HG03280 (cell line): ENCODE results near the gene PHOX2A.
"Not testable (repeated sequence)": the region's sequence is repeated elsewhere in the genome, so short reads cannot be mapped to it uniquely, and the experiment has no call there.

ENCODE experiments used
- ATAC-seq: cut with Tn5 transposase; IDR thresholded peaks from one replicate; pipeline ENCODE4 v1.9.1; 2021; ENCODE audit warnings: mild to moderate bottlenecking, moderate library complexity; ENCODE audit not compliant: unreplicated experiment

The PHOX2A gene

DNA sequence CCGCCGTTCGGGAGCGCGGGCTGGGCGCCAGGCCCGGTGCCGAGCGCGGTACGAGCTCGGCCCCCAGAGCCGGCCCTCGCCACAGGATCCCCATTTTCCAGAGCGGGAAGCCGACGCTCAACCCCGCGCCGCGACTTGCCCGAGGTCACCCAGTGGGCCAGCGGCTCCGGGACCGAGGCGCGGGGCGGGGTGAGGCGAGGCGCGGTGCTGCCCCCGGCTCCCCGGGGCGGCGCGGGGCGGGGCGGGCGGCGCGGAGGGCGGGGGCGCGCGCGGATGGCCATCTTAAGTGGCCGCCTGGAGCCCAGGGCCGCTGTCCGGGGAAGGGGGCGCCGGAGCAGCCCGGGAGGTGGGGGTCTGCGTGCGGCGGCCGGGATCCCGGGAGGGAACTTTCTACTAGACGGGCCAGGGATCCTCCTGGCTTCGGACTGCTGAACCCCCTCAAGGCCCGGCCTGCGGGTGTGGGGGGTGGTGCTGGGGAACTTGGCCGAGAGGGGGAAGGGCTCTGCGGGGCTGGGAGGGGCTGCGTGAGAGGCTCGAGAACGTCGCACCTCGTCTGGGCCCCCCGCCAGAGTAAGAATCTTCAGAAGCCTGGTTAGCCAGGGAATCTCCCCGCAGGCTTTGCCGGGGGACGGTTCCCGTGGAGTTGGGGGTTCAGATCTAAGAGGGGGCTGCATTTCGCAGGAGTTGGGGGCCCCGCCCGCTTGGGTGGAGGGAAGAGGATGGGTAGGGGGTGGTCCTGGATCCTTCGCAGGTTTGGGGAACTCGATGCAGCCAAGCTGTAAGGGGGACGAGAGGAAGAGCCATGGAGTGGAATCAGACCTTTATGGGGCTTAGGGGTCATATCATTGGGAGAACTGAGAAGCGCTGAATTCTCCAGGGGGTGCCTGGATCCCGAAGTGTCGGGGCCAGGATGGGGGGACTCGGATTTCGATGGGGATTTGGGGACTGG, 20.1 kb downstream of the PHOX2A start:
- peak; percentile 56 for ATAC-seq

DNA sequence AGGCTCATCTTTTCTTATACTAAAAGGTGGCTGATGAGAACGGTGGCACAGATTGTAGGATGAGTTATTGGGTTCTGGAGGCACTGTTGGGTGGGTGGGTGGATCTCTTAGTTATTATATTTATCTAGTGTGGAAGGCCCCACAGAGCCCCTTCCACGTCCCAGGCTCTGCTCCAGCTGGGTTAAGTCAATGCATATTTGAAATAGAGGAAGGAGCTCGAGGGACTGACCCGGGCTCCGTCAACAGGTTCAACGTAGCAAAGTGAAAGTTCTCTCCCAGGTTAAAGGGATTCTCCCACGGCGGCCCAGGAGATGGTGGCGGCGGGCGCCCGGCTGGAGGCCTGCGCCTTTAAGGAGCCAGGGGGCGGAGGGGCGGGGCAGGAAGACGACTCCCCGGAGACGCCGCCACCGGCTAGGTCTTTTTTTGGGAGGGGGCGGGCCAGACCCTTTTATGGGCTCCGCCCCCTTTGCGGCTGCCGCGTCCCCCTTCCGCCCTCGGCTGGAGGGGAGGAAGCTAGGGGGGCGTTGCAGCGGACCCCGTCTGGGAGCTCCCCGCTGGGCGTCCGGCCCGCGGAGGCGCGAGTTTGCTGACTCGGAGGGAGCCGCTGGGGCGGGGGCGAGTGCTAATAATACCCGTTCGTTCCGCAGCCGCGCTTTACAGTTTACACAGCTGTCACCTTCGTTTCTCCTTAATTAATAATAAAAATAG, 20.9 kb downstream of the PHOX2A start:
- peak; percentile 72 for ATAC-seq

DNA sequence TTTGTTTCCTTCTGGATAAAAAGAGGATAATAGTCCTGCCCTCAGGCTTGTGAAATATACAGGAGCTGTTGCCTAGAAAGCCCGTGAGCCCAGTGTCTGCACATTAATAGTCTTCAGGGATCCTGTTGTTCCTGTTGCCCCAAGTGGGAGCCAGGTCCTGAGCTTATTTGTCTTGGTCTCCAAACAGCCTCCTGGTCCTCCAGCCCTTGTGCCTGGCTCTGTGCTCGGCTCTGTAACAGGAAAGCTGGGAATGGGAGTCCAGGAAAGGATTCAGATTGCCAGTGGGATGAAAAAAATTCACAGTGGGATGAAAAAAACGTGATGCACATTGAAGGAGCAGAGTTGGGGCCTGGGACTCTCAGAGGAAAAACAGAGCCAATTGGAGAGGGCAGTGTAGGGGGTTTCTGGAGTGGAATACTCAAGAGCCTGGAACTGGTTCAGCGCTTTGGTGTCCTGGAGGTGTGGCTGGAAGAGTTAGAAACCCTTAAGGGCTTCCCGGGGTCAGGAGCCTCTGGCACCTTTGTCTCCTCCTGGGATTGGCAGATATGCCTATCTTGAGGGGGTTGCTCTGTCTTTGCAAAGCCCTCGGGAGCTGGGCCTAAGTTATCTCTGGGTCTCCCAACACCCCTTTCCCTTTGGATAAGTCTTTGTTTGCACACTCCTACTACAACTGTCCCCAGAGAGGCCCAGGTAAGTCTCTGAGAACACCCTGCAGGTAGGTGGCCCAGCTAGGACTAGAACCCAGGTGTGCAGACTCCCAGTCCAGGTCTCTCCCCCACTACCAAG, 21.7 kb downstream of the PHOX2A start:
- no peak for ATAC-seq

DNA sequence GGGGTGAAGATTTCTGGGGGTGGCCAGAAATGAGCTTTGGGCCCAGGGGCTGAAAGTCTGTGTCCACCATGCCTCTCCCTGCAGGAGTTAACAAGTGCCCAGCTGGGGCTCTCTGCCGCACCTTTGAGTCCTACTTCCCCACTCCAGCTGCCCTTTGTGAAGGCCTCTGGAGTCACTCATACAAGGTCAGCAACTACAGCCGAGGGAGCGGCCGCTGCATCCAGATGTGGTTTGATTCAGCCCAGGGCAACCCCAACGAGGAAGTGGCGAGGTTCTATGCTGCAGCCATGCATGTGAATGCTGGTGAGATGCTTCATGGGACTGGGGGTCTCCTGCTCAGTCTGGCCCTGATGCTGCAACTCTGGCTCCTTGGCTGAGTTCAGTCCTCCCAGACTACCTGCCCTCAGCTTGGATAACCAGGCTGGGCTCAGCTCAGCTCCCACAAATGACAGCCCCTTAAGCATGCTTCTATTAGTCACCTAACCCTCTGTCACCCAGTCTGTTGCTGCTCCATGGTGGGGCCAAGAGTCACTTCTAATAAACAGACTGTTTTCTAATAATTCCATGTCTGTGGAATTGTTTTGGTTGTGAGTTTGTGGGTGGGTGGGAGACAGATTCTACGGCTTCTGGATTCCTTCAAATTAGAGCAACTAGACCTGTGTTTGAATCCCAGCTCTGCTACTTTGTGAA, 22.4 kb downstream of the PHOX2A start:
- no peak for ATAC-seq

DNA sequence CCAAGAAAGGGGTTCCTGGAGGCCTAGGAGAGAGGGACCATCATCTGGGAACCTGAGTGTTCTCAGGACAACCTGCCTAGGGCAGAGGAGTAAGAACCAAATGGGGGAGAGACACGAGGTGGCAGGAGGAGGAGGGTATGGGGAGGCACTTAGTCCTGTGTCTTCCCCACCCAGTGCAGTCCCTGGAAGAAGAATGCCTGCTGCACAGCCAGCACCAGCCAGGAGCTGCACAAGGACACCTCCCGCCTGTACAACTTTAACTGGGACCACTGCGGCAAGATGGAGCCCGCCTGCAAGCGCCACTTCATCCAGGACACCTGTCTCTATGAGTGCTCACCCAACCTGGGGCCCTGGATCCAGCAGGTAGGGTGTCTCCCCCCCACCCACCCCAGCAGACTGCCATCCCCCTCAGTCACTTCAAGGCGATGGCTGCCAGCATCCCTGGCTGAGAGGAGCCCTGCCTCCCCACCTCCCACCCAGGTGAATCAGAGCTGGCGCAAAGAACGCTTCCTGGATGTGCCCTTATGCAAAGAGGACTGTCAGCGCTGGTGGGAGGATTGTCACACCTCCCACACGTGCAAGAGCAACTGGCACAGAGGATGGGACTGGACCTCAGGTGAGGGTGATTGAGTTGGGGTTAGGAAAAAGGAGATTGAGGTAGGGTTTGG, 23.1 kb downstream of the PHOX2A start:
- ATAC-seq, result no peak

DNA sequence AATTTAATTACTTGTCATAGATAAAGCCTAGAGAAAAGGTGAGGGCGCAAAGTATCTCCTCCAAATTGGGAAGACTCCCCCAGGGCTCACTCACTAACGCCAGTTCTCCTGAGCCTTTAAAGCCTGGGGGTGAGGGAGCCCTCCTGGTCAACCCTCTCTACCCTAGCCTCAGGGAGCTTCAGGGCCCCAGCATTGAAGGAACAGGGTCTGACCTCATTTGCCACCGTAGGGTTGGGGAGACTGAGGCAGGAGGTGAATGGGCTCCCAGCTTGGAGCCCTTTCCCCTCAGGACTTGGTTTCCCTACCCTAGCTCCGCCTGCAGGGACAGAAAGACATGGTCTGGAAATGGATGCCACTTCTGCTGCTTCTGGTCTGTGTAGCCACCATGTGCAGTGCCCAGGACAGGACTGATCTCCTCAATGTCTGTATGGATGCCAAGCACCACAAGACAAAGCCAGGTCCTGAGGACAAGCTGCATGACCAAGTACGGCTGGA, 25.7 kb downstream of the PHOX2A start:
- ATAC-seq, result no peak

DNA sequence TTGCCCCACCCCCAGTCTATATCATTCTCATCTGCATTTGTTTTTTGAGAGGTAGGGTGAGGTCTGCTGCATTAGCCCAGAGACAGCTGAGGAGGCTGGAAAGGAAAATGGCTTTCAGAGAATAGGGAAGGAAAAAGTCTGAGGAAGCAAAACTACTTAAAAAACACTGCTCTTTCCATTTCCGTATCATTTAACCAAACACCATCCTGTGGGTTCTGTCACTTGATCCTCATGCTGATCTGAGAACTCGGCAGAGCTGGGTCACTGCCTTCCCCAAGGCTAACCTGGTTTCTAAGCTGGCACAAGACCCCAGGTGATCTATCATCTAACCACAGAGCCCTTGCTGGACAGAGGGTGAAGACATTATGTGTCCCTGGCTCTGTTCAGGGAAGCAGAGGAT, 26.1 kb downstream of the PHOX2A start:
- no peak for ATAC-seq

DNA sequence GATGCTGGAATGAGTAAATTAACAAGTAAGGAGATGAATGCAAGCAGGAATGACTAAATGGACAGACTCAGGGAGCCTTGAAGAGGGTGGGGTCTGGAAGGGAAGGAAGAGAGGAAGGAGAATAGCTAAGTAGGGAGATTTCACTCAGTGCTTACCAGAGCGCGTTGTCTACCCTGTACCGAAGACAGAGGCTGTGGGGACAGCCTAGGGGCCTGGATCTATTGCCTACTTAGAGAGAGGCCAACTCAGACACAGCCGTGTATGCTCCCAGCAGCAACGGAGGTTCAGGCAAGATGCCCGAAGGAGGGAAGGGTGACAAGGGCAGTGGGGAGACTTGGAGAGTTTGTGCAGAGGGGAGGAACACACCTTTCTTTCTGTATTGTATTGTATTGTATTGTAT, 27.3 kb downstream of the PHOX2A start, which contains the start of gene FOLR2:
Gene FOLR2, plus strand, starts transcription at position 157 of the 400 bp plus-strand sequence. CDS start 1,791 bp downstream, outside the sequence.
- ATAC-seq, result no peak

DNA sequence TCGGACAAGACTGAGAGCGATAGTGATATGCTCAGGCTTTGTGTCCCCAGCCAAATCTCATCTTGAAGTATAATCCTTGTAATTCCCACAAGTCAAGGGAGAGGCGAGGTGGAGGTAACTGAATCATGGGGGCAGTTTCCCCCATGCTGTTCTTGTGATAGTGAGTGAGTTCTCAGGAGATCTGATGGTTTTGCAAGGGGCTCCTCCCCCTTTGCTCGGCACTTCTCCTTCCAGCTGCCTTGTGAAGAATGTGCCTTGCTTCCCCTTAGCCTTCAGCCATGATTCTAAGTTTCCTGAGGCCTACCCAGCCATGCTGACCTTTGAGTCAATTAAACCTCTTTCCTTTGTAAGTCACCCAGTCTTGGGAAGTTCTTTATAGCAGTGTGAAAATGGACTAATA, 34.9 kb downstream of the PHOX2A start:
- ATAC-seq, result no peak

DNA sequence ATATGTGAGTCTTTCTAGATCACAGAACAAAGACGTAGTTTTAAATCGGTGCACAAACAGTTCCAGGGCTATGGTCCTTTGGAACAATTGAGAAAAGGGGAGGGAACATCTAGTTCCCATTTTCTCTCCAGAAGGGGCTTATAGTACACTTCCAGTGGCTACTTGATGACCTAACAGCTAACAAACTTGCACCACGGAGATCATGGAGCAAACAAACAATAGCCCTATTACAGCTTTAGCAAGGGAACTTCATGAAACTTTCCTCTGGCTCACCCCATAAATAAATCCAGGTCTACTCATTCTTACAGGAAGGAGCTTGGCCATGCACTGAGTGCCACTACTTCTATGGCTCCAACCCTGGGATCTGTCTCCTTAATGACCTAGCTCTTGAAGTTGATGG, 35.7 kb downstream of the PHOX2A start:
- no peak for ATAC-seq

DNA sequence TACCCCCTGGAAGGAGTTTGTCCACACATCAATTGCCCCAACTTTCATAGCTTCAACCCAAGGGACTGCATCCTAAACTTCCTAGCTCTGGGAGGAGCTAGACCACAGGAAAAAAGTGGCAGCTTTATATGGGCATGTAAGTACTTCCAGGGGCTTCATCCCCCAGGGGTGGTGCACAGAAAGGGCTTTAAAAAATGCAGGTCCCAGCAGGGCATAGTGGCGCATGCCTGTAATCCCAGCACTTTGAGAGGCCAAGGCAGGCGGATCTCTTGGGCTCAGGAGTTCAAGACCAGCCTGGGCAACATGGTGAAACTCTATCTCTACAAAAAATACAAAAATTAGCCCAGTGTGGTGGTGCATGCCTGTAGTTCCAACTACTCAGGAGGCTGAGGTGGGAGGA, 37.2 kb downstream of the PHOX2A start:
- ATAC-seq, result not testable (repeated sequence)

DNA sequence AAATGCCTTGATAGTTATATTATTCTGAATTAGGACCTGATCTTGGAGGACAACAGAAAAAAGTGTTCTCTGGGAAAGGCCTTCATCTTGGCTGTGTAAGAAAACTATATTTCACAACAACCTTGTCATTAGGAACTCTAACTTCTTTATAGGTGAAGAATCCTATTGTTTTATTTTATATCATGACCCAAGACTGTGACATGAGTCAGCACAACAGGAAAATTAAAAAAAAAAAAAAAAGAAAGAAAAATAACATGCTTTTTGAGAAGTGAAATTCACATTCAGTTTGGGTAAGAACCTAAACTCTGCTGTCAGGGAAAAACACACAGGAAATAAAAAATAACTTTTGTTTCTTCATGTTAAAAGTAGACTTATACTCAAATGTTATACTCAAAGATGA, 39.1 kb downstream of the PHOX2A start:
- ATAC-seq, result no peak

DNA sequence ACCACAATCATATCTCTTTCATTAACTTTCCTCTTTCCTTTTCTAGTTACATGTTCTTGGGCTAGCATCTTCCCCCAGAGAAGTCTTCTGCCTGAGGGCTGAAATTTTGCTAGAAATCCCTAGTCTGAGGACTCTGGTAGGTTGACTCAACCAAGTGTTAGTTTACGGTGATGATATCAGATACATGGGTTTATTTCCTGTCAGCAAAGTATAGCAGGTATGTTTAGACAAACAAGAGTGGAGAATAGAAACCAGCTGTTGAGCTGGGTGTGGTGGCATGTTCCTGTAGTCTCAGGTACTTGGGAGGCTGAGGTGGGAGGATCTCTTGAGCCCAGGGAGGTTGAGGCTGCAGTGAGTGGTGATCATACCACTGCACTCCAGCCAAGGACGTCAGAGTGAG, 40.8 kb downstream of the PHOX2A start:
- no peak for ATAC-seq

DNA sequence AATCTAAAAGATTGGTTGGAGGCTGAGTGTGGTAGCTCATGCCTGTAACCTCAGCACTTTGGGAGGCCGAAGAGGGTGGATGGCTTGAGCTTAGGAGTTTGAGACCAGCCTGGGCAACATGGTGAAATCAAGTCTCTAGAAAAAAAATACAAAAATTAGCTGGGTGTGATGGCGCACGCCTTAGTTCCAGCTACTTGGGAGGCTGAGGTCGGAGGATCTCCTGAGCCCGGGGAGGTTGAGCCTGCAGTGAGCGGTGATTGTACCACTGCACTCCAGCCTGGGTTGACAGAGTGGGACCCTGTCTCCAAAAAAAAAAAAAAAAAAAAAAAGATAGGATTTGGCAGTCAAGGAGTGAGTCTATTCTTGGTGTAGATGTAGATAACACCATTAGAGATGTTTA, 41.4 kb downstream of the PHOX2A start:
- ATAC-seq, result no peak

DNA sequence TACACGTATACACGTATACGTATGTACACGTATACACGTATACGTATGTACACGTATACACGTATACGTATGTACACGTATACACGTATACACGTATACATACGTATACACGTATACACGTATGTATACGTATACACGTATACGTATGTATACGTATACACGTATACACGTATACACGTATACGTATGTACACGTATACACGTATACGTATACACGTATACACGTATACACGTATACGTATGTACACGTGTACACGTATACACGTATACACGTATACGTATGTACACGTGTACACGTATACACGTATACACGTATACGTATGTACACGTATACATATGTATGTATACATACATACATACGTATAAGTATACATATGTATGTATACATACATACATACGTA, 42.5 kb downstream of the PHOX2A start:
- ATAC-seq, result not testable (repeated sequence)

DNA sequence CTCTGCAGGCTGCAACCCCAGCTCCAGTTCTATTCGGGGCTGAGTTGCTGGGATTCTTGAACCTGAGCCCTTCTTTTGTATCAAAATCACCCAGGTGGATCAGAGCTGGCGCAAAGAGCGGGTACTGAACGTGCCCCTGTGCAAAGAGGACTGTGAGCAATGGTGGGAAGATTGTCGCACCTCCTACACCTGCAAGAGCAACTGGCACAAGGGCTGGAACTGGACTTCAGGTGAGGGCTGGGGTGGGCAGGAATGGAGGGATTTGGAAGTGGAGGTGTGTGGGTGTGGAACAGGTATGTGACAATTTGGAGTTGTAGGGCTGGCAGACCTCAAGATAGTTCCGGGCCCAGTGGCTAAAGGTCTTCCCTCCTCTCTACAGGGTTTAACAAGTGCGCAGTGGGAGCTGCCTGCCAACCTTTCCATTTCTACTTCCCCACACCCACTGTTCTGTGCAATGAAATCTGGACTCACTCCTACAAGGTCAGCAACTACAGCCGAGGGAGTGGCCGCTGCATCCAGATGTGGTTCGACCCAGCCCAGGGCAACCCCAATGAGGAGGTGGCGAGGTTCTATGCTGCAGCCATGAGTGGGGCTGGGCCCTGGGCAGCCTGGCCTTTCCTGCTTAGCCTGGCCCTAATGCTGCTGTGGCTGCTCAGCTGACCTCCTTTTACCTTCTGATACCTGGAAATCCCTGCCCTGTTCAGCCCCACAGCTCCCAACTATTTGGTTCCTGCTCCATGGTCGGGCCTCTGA, 48.3 kb downstream of the PHOX2A start:
- ATAC-seq, result no peak

DNA sequence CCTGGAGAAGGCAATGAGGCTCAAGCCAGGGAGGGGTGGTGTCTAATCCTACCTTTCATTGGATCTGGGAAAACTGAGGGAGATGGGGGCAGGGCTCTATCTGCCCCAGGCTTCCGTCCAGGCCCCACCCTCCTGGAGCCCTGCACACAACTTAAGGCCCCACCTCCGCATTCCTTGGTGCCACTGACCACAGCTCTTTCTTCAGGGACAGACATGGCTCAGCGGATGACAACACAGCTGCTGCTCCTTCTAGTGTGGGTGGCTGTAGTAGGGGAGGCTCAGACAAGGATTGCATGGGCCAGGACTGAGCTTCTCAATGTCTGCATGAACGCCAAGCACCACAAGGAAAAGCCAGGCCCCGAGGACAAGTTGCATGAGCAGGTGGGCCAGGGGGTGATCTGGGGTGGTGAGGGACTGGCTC, 52.0 kb downstream of the PHOX2A start, which contains the start of gene FOLR1:
Gene FOLR1, plus strand, starts transcription at position 180 of the 421 bp plus-strand sequence. Its CDS starts 34 bp downstream, at position 214.
- ATAC-seq, result no peak

DNA sequence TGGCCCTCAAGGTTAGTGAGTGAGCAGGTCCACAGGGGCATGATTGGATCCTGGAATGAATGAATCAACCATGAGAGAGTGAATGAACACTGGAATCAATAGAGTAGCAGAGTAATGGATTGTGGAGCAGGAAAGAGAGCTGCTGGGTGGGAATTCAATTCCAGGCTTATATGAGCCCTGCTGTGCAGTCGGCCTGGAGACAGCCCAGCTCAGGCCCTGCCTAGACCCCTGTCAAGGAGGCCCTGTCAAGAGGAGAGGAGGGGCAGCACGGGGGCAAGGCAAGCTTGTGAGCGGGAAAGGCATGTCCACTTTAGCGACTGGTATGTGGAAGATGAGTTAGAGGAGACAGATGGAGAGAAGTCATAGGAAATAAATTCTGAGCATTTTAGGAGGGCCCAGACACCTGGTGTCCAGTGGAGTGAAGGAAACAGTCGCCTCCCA, 53.3 kb downstream of the PHOX2A start:
- ATAC-seq, result no peak
